Naive thymus-derived CD8-positive, alpha-beta T cell (primary cell): ENCODE measurements around the gene DNAJC5. TPM values are rescaled to one million over a fixed set of nuclear protein-coding genes. Genes with fewer than 3 reads are reported as not detected.
"Not testable (repeated sequence)": the region's sequence is repeated elsewhere in the genome, so short reads cannot be mapped to it uniquely, and the experiment has no call there.

ENCODE experiments used
- ATAC-seq, 2 donors: fragments of 150-1000 bp; cut with Tn5 transposase in 1 of 2; sonication (Bioruptor Pico), chemical (Tn5 transposase) in 1 of 2; 1 replicate in 1 of 2; 2 replicates in 1 of 2; pipeline ENCODE4 v1.10.0; 2021; ENCODE audit warnings: mild to moderate bottlenecking in 2 of 2, moderate library complexity in 2 of 2
- POLR2A ChIA-PET: fragments of 350-600 bp; sonication (Branson Sonifier 250); formaldehyde crosslinking; loops from one replicate; lab custom pipeline; 2021; ENCODE audit warnings: antibody characterized with exemption; lab: Charles Lee
- DNase-seq, 10 donors: peaks; one replicate each; pipeline versions ENCODE4 v3.0.0 to v3.0.0-alpha.2; 2020 to 2022
- H3K27ac Mint-ChIP-seq, 10 donors: one replicate each; pipeline ENCODE4 v1.8.0; 2020 to 2022; ENCODE audit warnings: mild to moderate bottlenecking in 10 of 10, mixed read lengths in 10 of 10, moderate library complexity in 4 of 10, inconsistent platforms in 1 of 10
- H3K27me3 Mint-ChIP-seq, 5 donors: one replicate each; pipeline ENCODE4 v1.8.0; 2021 to 2022; ENCODE audit warnings: mixed read lengths in 5 of 5
- H3K36me3 Mint-ChIP-seq, 3 donors: one replicate each; pipeline ENCODE4 v1.8.0; 2020 to 2022; ENCODE audit warnings: mixed read lengths in 3 of 3, mild to moderate bottlenecking in 2 of 3, inconsistent platforms in 1 of 3
- H3K4me1 Mint-ChIP-seq, 4 donors: one replicate each; pipeline ENCODE4 v1.8.0; 2021 to 2022; ENCODE audit warnings: mixed read lengths in 4 of 4
- H3K4me3 Mint-ChIP-seq, 10 donors: one replicate each; pipeline ENCODE4 v1.8.0; 2020 to 2022; ENCODE audit warnings: mild to moderate bottlenecking in 10 of 10, mixed read lengths in 10 of 10, moderate library complexity in 6 of 10, inconsistent platforms in 1 of 10
- H3K9me3 Mint-ChIP-seq, 9 donors: one replicate each; pipeline ENCODE4 v1.8.0; 2020 to 2022; ENCODE audit warnings: mixed read lengths in 9 of 9, mild to moderate bottlenecking in 3 of 9, inconsistent platforms in 1 of 9, moderate library complexity in 1 of 9
- polyA plus RNA-seq, 3 donors: library from polyadenylated mRNA; unstranded; fragments of 300-500 nt; fragmentation: Illumina TruSeq; gene quantifications; one replicate each; pipeline ENCODE4 v1.2.3, GENCODE V29; 2021
- total RNA-seq, 8 experiments: library from RNA in 2 of 8; stranded (reverse) in 2 of 8; gene quantifications; one replicate each; pipeline ENCODE4 v1.2.3 and lab custom pipeline; 2021 to 2026

Gene DNAJC5
- total and polyA plus RNA-seq, 5 experiments from 2014 or later, result 4.7 to 52.9 (median 7.1) TPM

GRCh38 chr20:63926298-63926697, 31.4 kb downstream of the DNAJC5 start:
- no peak for DNase-seq
- Mint-ChIP-seq H3K4me1 (peaks cover 16 to 22% (median 18%) of the 10 kb centered on the region in 4 donors), H3K27me3 (no peaks in the 10 kb centered on the region), H3K36me3 (peaks cover 0 to 62% (median 11%) of the 10 kb centered on the region in 3 donors), H3K27ac (peak overlapping the region in 2 of 10 donors; percentile 5 to 15), H3K4me3 (no peak overlapping the region), H3K9me3 (no peaks in the 10 kb centered on the region)
- POLR2A ChIA-PET, result no interaction called here
- no peak for ATAC-seq

GRCh38 chr20:63929071-63929470, 34.1 kb downstream of the DNAJC5 start:
- no peak overlapping the region for H3K4me3 Mint-ChIP-seq
- H3K9me3 Mint-ChIP-seq, result no peaks in the 10 kb centered on the region

GRCh38 chr20:63929473-63929883, 34.6 kb downstream of the DNAJC5 start:
- DNase-seq, H3K27me3 Mint-ChIP-seq, ATAC-seq, POLR2A ChIA-PET, H3K9me3 Mint-ChIP-seq, H3K4me3 Mint-ChIP-seq: not testable (repeated sequence)
- Mint-ChIP-seq H3K4me1 (peaks cover 11 to 16% (median 13%) of the 10 kb centered on the region in 4 donors), H3K27ac (peak overlapping the region in 1 of 10 donors; percentile 43), H3K36me3 (peaks cover 0 to 70% (median 13%) of the 10 kb centered on the region in 3 donors)

More at GRCh38 chr20:63929071-63929470, 34.1 kb downstream of the DNAJC5 start:
- H3K27me3 Mint-ChIP-seq, result no peaks in the 10 kb centered on the region
- POLR2A ChIA-PET, result no interaction called here
- H3K36me3 Mint-ChIP-seq, result peaks cover 0 to 67% (median 13%) of the 10 kb centered on the region in 3 donors
- H3K27ac Mint-ChIP-seq, result peak overlapping the region in 1 of 10 donors; percentile 17
- ATAC-seq, result no peak
- peaks cover 13 to 16% (median 13%) of the 10 kb centered on the region in 4 donors for H3K4me1 Mint-ChIP-seq
- DNase-seq, result no peak

GRCh38 chr20:63930971-63931553, 36.1 kb downstream of the DNAJC5 start:
- Mint-ChIP-seq H3K27me3 (no peaks in the 10 kb centered on the region), H3K9me3 (no peaks in the 10 kb centered on the region), H3K27ac (peak overlapping the region in 2 of 10 donors; percentile 59 to 84), H3K4me3 (no peak overlapping the region), H3K4me1 (peaks cover 5 to 23% (median 12%) of the 10 kb centered on the region in 4 donors), H3K36me3 (peaks cover 0 to 76% (median 13%) of the 10 kb centered on the region in 3 donors)
- peak in 1 of 10 donors; percentile 38 for DNase-seq
- ATAC-seq, result no peak
- POLR2A ChIA-PET, result no interaction called here

GRCh38 chr20:63931735-63932134, 36.8 kb downstream of the DNAJC5 start:
- Mint-ChIP-seq H3K27ac (peak overlapping the region in 2 of 10 donors; percentile 25 to 80), H3K36me3 (peaks cover 0 to 77% (median 13%) of the 10 kb centered on the region in 3 donors), H3K4me3 (no peak overlapping the region), H3K9me3 (no peaks in the 10 kb centered on the region), H3K4me1 (peaks cover 2 to 16% (median 7%) of the 10 kb centered on the region in 4 donors), H3K27me3 (no peaks in the 10 kb centered on the region)
- POLR2A ChIA-PET, result no interaction called here
- peak in 1 of 10 donors; percentile 44 for DNase-seq
- no peak for ATAC-seq

- no peaks in the 10 kb centered on the region for H3K9me3 Mint-ChIP-seq
- H3K27ac Mint-ChIP-seq, result peak overlapping the region in 1 of 10 donors; percentile 44
- peaks cover 0 to 12% (median 5%) of the 10 kb centered on the region in 4 donors for H3K4me1 Mint-ChIP-seq
These were observed 37.8 kb downstream of the DNAJC5 start for GRCh38 chr20:63932606-63933160.

GRCh38 chr20:63933646-63934045, 38.7 kb downstream of the DNAJC5 start:
- Mint-ChIP-seq H3K36me3 (peaks cover 0 to 65% (median 9%) of the 10 kb centered on the region in 3 donors), H3K4me3 (no peak overlapping the region), H3K9me3 (no peaks in the 10 kb centered on the region), H3K27ac (no peak overlapping the region), H3K27me3 (no peaks in the 10 kb centered on the region), H3K4me1 (peaks cover 0 to 12% (median 5%) of the 10 kb centered on the region in 4 donors)
- POLR2A ChIA-PET, result interaction anchor here (1.6 kb wide), 1 partner anchor 10 kb away, joined by 4 read pairs; no protein-coding TSS in a partner anchor
- ATAC-seq (no peak), DNase-seq (no peak)

More at GRCh38 chr20:63932606-63933160, 37.8 kb downstream of the DNAJC5 start:
- Mint-ChIP-seq H3K36me3 (peaks cover 0 to 70% (median 13%) of the 10 kb centered on the region in 3 donors), H3K4me3 (no peak overlapping the region), H3K27me3 (no peaks in the 10 kb centered on the region)
- ATAC-seq, result no peak
- DNase-seq, result peak in 1 of 10 donors; percentile 37
- POLR2A ChIA-PET, result interaction anchor here (1.6 kb wide), 1 partner anchor 9 kb away, joined by 4 read pairs; no protein-coding TSS in a partner anchor

GRCh38 chr20:63934271-63935068, 39.5 kb downstream of the DNAJC5 start:
- ATAC-seq (peak in 1 of 2 donors; percentile 50), DNase-seq (no peak)
- H3K4me3 Mint-ChIP-seq, result no peak overlapping the region
- POLR2A ChIA-PET, result interaction anchor here (0.6 kb wide), 1 partner anchor 1632 kb away, joined by 3 read pairs; no protein-coding TSS in a partner anchor
- peaks cover 0 to 58% (median 9%) of the 10 kb centered on the region in 3 donors for H3K36me3 Mint-ChIP-seq
- peaks cover 0 to 12% (median 4%) of the 10 kb centered on the region in 4 donors for H3K4me1 Mint-ChIP-seq
- no peaks in the 10 kb centered on the region for H3K9me3 Mint-ChIP-seq
- H3K27me3 Mint-ChIP-seq, result no peaks in the 10 kb centered on the region
- peak overlapping the region in 4 of 10 donors; percentile 48 to 62 (median 56) for H3K27ac Mint-ChIP-seq

GRCh38 chr20:63935447-63935846, 40.5 kb downstream of the DNAJC5 start:
- DNase-seq (no peak), ATAC-seq (no peak)
- Mint-ChIP-seq H3K36me3 (peaks cover 0 to 54% (median 4%) of the 10 kb centered on the region in 3 donors), H3K9me3 (no peaks in the 10 kb centered on the region), H3K27me3 (no peaks in the 10 kb centered on the region), H3K4me3 (no peak overlapping the region), H3K4me1 (peaks cover 0 to 12% (median 4%) of the 10 kb centered on the region in 4 donors), H3K27ac (no peak overlapping the region)
- POLR2A ChIA-PET, result interaction anchor here (0.6 kb wide), 1 partner anchor 1633 kb away, joined by 3 read pairs; no protein-coding TSS in a partner anchor

GRCh38 chr20:63937596-63937995, 42.7 kb downstream of the DNAJC5 start:
- H3K36me3 Mint-ChIP-seq, result peaks cover 0 to 36% (median 0%) of the 10 kb centered on the region in 3 donors
- POLR2A ChIA-PET, result no interaction called here
- peaks cover 9 to 30% (median 19%) of the 10 kb centered on the region in 4 donors for H3K4me1 Mint-ChIP-seq

GRCh38 chr20:63939061-63939935, 44.4 kb downstream of the DNAJC5 start:
- Mint-ChIP-seq H3K36me3 (peaks cover 0 to 33% (median 0%) of the 10 kb centered on the region in 3 donors), H3K9me3 (peaks cover 0 to 2% (median 0%) of the 10 kb centered on the region in 9 donors), H3K4me3 (no peak overlapping the region), H3K27ac (peak overlapping the region in 1 of 10 donors; percentile 27), H3K4me1 (peaks cover 9 to 31% (median 21%) of the 10 kb centered on the region in 4 donors), H3K27me3 (no peaks in the 10 kb centered on the region)
- POLR2A ChIA-PET, result interaction anchor here (0.7 to 1.6 kb wide), 4 partner anchors 13 to 41 kb away, joined by 3 to 4 read pairs (median 3); partner anchors contain the start of genes PRPF6 and UCKL1
- ATAC-seq (peak in 1 of 2 donors; percentile 14), DNase-seq (no peak)

More at GRCh38 chr20:63937596-63937995, 42.7 kb downstream of the DNAJC5 start:
- Mint-ChIP-seq H3K27ac (peak overlapping the region in 3 of 10 donors; percentile 43 to 76 (median 57)), H3K27me3 (no peaks in the 10 kb centered on the region), H3K9me3 (peaks cover 0 to 2% (median 0%) of the 10 kb centered on the region in 9 donors), H3K4me3 (no peak overlapping the region)
- DNase-seq (no peak), ATAC-seq (no peak)
